Measurements from ENCODE around the gene ARHGEF28.

The ARHGEF28 gene

DNA sequence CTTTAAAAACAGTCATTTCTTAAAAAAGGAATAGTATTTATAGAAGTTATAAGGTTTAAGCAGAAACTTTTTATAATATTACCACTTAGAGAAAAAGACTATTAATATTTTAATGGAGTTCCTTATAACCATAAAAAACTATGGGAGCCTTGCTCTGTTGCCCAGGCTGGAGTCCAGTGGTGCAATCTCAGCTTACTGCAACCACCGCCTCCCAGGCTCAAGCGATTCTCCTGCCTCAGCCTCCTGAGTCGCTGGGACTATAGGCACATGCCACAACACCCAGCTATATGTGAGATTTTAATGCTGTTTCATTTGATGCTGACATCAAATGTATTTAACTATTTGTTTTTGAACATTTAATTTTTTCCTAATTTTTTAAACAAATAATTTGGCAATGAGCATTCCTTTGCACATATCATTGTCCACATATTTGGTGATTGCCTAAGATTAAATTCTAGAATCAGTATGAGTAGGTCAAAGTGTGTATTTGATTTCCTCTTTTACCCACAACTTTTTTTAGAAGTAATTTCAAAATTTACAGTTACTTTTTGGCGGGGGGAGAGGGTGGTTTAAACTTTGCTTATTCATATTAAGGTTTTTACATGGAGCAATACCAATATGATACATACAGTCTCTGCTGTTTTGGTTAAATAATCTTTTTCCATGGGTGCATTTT lies 235.5 kb downstream of the ARHGEF28 start:
- DNase-seq (ENCODE audit: low read depth in 1 of 2, low spot score in 1 of 2), result no peak
- no peak for TF ChIP-seq JUND (IDR thresholded peaks at IDR 0.05; ENCODE audit: low read depth)
- in situ Hi-C loops (cut with HindIII; ENCODE audit: low pct_unique_long_range_greater_than_20kb, low sequenced_read_pairs), result no loop called here

DNA sequence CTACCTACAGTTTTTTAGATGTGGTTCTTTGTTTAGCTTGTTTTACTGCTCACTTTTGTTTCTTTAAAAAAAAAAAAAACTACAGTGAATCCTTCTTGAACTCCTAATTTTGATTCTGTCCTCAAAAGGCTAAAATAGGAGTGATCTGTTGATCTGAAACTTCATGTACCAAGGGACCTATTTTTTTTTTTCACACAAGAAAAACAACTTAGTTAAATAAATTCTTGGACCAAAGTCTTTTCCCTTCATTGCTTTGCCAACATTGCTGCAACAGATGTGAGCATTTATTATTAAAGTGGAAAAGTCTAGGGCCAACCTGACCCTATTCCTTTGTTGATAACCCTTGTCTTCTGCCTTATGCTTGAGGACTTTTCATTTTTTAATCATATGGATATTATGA lies 236.8 kb downstream of the ARHGEF28 start:
- no peak for DNase-seq (ENCODE audit: low read depth in 1 of 2, low spot score in 1 of 2)
- no peak for TF ChIP-seq JUND (IDR thresholded peaks at IDR 0.05; ENCODE audit: low read depth)
- in situ Hi-C loops (cut with HindIII; ENCODE audit: low pct_unique_long_range_greater_than_20kb, low sequenced_read_pairs), result no loop called here

DNA sequence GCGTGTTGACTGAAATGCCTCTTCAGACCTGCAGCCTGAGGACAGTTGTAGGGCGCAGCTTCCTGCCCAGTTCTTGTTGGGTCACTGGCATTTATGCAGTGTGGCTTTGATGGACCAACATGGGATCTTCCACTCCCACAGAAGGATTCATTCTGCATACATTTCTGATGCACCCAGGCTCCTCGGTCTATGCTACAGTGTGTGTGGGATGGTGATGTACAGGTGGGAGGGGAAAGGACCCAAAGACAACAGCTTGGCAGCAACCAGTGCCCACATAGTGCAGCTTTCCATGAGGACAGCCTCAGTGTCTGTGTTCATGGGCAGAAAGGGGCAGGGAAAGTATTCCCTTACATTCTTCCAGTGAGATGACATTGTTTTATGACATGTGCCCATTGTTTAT lies 237.9 kb downstream of the ARHGEF28 start:
- in situ Hi-C loops (cut with HindIII; ENCODE audit: low pct_unique_long_range_greater_than_20kb, low sequenced_read_pairs), result no loop called here
- no peak for TF ChIP-seq JUND (IDR thresholded peaks at IDR 0.05; ENCODE audit: low read depth)

DNA sequence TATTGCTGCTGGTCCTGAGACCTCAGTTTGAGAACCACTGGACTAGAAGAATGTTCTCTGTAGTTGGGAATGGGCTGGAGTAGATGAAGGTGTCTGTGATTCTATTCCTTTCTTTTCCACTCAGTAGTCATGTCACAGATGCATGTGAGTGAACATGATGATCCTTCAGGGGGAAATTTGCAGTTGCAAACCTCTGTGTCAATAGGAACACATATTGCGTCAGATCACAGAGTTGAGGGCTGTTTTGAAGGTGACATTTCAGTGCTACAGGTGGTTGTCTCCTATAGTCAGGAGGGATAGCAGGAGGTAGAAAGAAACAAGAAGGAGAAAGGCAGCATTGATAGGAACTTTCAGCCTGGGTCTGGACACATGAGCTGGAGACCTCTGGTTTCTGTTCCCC lies 239.3 kb downstream of the ARHGEF28 start:
- TF ChIP-seq JUND (IDR thresholded peaks at IDR 0.05; ENCODE audit: low read depth), result no peak
- in situ Hi-C loops (cut with HindIII; ENCODE audit: low pct_unique_long_range_greater_than_20kb, low sequenced_read_pairs), result no loop called here
- DNase-seq (ENCODE audit: low read depth in 1 of 2, low spot score in 1 of 2), result no peak

More for the DNA sequence above, 237.9 kb downstream of the ARHGEF28 start:
- DNase-seq (ENCODE audit: low read depth in 1 of 2, low spot score in 1 of 2), result no peak

DNA sequence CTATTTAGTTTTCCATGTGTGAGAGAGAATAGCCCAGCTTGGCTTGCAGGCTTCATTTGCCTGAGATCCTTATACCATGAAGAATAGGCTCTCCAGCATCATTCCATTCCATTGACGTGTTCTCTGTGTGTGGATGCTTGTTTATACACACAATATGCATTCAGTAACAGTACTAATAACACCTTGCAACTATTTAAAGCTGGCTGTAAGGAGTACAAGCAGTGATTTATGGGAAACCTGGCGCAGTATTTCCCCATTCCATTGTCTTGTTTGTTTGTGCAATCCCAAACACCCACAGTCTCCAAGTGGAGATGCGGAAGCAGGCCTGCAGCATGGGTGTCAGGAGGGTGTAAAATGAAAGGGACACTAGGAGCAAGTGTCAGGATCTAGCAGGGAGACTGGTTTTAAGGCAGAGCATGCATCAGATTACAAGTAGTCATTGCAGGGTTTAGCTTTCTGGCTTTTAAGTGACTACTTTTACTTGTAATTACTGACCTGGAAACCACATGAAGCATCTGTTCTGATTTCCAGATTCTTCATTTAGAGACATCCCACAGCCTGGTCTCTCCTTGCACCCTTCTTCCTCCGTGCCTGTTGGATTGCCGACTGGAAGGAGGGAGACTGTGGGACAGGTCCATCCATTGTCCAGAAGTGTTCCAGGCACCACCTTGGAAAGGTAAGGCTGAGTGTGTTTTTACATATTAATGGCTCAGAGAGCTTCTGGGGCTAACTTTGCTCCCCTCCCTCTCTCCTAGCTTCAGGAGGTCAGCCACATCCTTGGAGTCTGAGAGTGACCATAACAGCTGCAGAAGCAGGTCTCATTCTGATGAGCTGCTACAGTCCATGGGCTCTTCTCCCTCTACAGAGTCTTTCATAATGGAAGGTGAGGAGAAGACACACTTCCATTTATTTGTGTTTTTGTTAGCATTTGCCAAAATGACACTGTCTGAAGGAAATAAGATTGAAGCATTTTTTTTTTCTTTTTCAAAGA lies 241.6 kb downstream of the ARHGEF28 start:
- DNase-seq (ENCODE audit: low read depth in 1 of 2, low spot score in 1 of 2), result peak; percentile 9 to 69
- TF ChIP-seq JUND (IDR thresholded peaks at IDR 0.05; ENCODE audit: low read depth), result no peak
- in situ Hi-C loops (cut with HindIII; ENCODE audit: low pct_unique_long_range_greater_than_20kb, low sequenced_read_pairs), result no loop called here

DNA sequence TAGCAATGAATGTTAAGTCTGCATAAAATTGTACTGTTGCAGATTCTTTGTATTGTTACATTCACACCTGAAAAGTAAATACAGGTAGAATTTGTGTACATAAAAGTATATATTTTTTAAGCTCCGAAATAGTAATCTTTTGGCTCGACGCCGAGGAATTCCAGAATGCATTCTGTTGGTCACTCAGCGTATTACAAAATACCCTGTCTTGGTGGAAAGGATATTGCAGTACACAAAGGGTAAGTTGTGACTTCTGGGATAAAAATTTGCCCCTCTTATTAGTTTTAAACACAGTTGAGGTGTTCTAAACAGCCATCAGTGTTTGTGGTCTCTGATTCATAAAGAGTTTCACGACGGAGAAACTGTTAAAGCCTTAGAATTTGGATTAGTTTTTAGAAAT lies 257.6 kb downstream of the ARHGEF28 start:
- in situ Hi-C loops (cut with HindIII; ENCODE audit: low pct_unique_long_range_greater_than_20kb, low sequenced_read_pairs), result no loop called here
- no peak for TF ChIP-seq JUND (IDR thresholded peaks at IDR 0.05; ENCODE audit: low read depth)
- no peak for DNase-seq (ENCODE audit: low read depth in 1 of 2, low spot score in 1 of 2)

DNA sequence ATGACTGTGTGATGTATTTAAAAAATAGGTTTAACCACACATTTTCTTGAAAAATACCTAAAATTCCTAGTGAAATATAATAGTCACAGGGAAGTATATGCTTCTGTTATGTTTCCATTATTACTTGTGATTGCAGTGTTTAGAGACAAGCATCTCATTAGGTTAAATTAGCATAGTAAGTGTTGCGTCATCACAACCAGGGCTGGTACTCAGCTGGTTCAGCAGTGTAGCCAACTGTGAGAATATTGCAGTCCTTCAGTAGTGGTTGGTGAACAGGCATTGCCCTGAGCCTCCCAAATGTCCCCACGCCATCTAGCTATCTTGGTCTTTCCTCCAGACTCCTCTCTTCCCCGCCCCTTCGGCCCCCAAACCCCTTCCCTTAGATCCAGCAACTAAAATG lies 261.7 kb downstream of the ARHGEF28 start:
- in situ Hi-C loops (cut with HindIII; ENCODE audit: low pct_unique_long_range_greater_than_20kb, low sequenced_read_pairs), result no loop called here
- TF ChIP-seq JUND (IDR thresholded peaks at IDR 0.05; ENCODE audit: low read depth), result no peak
- DNase-seq (ENCODE audit: low read depth in 1 of 2, low spot score in 1 of 2), result no peak

DNA sequence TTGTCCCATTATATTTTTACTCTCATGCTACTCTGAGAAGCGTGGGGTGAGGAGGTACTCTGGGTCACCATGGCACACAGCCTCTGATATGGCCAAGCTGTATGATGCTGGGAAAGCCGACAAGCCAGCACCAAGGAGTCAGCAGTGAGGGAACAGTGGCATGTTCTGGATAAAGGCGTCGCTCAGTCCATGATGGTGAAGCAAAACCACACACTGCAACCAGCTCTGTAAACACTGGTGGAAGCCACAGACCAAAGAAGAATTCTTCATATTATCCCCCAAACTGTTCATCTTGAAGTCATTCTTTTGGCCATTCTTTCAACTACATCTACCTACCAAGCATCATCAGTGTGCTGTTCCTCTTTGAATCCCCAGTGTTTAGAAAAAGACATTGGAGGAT lies 264.6 kb downstream of the ARHGEF28 start:
- TF ChIP-seq JUND (IDR thresholded peaks at IDR 0.05; ENCODE audit: low read depth), result no peak
- no peak for DNase-seq (ENCODE audit: low read depth in 1 of 2, low spot score in 1 of 2)
- in situ Hi-C loops (cut with HindIII; ENCODE audit: low pct_unique_long_range_greater_than_20kb, low sequenced_read_pairs), result no loop called here

DNA sequence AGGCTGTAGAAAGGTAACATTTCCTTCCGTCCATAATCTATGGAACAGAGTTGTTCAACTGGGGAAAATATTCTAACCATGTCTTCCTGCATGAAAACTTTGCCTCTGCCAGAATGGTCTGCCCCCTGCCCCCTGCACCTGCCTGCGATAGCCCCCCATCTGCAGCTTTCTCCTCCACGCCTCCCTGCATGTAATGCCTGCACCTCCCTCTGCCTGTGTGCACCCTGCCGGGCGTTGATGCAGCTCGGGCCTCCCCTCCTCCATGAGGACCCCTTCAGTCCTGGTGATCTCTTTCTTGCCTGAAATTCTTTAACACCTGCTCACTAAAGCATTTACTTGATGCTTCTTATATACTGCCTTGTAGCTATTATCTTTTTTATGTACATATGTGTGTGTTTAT lies 266.2 kb downstream of the ARHGEF28 start:
- in situ Hi-C loops (cut with HindIII; ENCODE audit: low pct_unique_long_range_greater_than_20kb, low sequenced_read_pairs), result no loop called here
- no peak for DNase-seq (ENCODE audit: low read depth in 1 of 2, low spot score in 1 of 2)
- no peak for TF ChIP-seq JUND (IDR thresholded peaks at IDR 0.05; ENCODE audit: low read depth)

DNA sequence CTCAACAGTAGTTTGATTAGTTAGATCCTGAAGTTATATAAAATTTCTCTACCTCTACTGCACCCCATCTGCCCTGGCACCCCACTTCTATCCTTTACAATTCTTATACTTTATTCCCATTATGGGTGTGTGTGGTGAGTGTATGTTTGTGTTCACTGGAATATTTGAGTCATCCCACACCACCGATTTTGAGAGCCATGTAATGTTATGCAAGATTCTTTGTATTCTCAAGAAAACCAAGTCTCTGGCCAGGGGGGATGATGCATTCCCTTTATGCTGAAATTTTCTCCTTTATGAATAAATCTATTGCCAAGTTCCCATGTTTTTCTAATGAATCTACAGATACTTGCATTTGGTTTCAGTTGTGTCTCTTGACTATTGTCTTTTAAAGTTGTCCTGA lies 266.8 kb downstream of the ARHGEF28 start:
- in situ Hi-C loops (cut with HindIII; ENCODE audit: low pct_unique_long_range_greater_than_20kb, low sequenced_read_pairs), result no loop called here
- TF ChIP-seq JUND (IDR thresholded peaks at IDR 0.05; ENCODE audit: low read depth), result no peak
- DNase-seq (ENCODE audit: low read depth in 1 of 2, low spot score in 1 of 2), result no peak

DNA sequence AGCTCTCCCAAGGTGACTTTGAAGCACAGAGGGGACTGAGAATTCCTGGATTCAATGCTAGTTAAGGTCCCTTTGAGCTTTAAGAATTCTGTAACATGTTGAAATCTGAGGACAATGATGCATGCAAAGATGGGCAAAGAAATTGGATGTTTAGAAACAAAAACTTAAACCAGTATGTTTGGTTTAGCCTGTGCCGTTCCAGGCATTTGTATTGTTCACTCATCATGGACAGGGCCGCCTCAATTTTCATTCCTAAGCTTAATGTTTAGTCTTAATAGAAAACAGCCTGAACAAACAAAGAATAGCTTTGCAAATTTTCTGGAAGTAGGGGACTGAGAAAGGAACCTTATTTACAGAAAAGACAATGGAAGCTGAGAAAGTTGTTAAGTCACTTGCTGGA lies 267.8 kb downstream of the ARHGEF28 start:
- DNase-seq (ENCODE audit: low read depth in 1 of 2, low spot score in 1 of 2), result no peak
- TF ChIP-seq JUND (IDR thresholded peaks at IDR 0.05; ENCODE audit: low read depth), result no peak
- in situ Hi-C loops (cut with HindIII; ENCODE audit: low pct_unique_long_range_greater_than_20kb, low sequenced_read_pairs), result no loop called here

DNA sequence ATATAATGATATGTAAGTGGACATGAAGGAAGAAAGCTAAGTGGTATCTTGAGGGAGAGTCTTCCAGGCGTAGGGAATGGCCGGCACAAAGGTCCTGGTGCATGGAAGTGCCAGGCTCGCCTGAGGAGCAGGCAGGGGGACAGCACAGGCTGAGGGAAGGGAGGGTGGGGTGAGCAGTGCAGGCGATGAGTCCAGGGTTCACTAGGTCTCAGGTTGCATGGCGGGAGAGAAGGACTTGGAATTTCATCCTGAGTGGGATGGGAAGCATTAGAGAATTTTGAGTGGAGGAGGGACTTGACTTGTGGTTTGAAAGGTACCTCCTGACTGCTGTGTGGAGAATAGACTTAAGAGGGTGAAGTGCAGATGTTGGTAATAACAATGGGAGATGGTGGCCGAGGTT lies 268.9 kb downstream of the ARHGEF28 start:
- in situ Hi-C loops (cut with HindIII; ENCODE audit: low pct_unique_long_range_greater_than_20kb, low sequenced_read_pairs), result no loop called here
- TF ChIP-seq JUND (IDR thresholded peaks at IDR 0.05; ENCODE audit: low read depth), result no peak
- no peak for DNase-seq (ENCODE audit: low read depth in 1 of 2, low spot score in 1 of 2)

DNA sequence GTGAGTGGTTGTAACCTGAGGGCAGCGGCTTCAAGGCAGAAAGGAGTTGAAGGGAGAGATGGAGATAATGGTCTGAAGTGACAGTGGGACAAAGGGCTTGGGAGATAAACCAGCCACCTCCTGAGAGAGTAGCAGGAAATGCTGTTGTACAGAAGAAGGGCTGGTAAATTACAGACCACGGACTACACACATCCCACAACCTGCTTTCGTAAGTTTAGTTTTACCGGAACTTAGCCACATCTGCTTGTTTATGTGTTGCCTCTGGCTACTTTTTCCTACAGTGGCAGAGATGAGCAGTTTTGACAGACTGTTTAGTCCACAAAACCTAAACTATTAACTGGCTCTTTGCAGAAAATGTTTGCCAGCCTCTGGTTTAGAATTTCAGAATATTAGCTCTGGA lies 269.5 kb downstream of the ARHGEF28 start:
- TF ChIP-seq JUND (IDR thresholded peaks at IDR 0.05; ENCODE audit: low read depth), result no peak
- in situ Hi-C loops (cut with HindIII; ENCODE audit: low pct_unique_long_range_greater_than_20kb, low sequenced_read_pairs), result no loop called here
- DNase-seq (ENCODE audit: low read depth in 1 of 2, low spot score in 1 of 2), result no peak
